GM19328 (cell line): ENCODE measurements around the gene TLE5.

ENCODE experiments used
- ATAC-seq: cut with Tn5 transposase; IDR thresholded peaks from one replicate; pipeline ENCODE4 v1.9.1; 2021; ENCODE audit warnings: mild to moderate bottlenecking, moderate library complexity; ENCODE audit not compliant: unreplicated experiment

Gene TLE5

DNA sequence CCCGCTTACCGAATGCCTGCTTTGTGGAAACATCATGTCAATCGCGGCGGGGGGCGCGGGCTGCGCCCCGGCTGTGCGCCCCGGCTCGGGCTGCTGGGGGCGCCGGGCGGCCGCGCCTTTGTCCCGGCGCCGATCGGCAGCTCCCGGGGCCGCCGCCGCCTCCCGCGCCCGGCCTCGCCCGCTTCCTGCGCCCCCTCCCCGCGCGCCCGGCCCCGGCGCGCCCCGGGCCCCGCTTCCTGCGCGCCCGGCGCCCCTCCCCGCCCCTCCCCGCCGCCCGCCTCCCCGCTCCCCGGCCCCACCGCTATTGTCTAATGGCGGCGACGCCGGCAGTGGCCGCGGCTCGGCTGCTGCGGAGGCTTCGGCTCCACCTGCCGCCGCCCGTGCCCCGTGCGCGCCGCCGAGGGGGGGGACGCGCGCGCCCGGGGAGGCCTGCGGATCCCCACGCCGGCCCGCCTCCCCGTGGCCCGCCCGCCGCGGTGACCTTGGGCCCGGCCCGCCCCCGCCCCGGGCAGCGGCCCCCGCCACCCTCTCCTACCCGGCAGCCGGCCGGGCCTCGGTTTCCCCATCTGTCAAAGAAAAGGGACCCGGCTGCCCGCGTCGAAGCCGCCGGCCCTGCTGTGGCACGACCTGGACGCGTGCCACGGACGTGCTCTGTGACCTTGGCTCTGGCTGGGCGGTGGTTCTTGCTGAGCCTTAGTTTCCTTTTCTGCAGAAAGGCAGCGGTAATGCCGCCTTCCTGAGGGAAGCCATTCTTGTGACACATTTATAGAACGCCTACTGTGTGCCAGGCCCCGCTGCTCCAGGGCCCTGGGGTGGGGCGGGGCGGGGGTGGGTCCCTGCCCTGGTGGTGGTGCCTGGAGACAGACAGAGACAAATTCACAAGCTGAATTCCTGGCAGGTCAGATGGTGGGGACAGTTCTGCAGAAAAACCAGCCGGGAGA is at the start of gene TLE5:
TSS of gene TLE5 (minus strand) at position 331 of the 941 bp plus-strand sequence. CDS start at position 36, 295 bp downstream.
- no peak for ATAC-seq

GRCh38 chr19:3111586-3112247 is 49.4 kb upstream of the TLE5 start:
- ATAC-seq = no peak

- ATAC-seq = no peak
These were observed 48.0 kb upstream of the TLE5 start for GRCh38 chr19:3110126-3110825.

DNA sequence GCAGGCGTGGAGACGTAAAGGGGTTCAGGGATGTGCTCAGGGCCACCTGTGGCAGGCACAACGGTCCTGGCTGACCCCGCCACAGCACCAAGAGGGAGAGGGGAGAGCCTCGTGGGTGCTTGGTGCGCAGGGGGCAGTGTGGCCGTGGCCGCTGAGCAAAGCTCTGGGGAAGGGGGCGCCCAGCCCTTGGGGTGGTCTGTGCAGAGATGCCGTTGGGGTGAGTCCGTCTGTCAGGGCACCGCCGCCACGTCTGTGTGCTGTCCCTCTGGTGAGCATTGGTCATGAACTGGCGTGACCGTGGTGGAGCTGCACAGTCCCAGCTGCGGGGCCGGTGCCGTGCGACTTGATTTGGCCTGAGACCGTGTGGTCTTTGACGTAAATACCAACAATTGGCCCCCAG is 47.2 kb upstream of the TLE5 start:
- no peak for ATAC-seq

DNA sequence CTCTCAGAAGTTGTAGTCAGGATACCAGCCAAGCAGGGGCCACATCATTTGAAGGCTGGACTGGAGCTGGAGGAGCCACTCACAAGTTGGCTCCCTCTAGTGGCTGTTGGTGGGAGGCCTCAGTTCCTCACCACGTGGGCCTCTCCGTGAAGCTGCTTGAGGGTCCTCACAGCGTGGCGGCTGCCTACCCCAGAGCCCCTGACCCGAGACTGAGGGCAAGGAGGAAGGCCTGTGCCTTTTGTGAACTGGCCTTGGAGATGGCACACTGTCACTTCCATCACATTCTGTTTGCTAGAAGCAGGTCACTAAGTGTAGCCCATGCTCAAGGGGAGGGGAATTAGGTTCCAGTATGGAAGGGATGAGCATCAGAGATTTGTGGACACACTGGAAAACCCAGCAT is 46.5 kb upstream of the TLE5 start:
- ATAC-seq = no peak

- no peak for ATAC-seq
These were observed 45.4 kb upstream of the TLE5 start for GRCh38 chr19:3107658-3108057.

GRCh38 chr19:3106509-3107141 is 44.3 kb upstream of the TLE5 start:
- ATAC-seq = no peak

DNA sequence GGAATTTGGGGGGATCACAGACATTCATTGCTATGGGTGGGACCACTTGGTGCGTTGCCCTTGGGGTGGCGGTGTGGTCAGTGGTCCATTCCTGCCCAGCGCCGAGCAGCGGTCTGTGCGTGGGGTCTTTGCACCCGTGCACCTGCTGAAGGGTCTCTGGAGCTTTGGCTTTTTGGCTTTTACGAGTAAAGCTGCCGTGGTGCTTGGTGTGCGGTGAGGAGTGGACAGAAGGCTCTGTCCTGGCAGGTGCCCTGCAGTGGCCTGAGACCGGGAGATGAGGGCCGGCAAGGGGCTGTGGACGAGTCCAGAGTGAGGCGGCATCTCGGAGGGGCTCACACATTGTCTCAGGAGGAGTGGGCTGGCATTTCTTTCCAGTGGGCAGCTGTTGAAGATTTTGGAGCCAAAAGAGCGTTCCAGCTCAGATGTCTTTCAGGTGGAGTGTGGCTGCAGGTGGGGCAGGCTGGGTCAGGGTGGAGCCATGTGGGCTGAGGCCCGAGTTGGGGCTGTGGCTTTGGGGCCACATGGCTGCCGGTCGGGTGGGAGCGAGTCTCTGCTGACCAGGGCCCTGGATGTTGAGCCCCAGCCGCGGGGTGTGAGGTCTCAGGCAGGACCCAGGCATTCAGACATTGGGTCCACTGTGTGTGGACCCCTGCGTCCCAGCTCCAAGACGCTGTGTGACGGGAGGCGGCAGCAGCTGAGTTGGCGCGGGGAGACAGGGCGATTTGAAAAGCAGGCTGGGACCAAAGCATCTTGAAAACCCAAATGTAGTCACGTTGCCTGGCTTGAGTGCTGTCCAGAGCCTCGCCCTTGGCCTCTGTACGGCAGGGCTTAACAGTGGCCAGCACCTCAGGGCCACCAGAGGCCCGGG is 43.6 kb upstream of the TLE5 start:
- no peak for ATAC-seq

- no peak for ATAC-seq
These were observed 42.4 kb upstream of the TLE5 start for GRCh38 chr19:3104708-3104983.

- no peak for ATAC-seq
These were observed 40.2 kb upstream of the TLE5 start for GRCh38 chr19:3102239-3103140.

DNA sequence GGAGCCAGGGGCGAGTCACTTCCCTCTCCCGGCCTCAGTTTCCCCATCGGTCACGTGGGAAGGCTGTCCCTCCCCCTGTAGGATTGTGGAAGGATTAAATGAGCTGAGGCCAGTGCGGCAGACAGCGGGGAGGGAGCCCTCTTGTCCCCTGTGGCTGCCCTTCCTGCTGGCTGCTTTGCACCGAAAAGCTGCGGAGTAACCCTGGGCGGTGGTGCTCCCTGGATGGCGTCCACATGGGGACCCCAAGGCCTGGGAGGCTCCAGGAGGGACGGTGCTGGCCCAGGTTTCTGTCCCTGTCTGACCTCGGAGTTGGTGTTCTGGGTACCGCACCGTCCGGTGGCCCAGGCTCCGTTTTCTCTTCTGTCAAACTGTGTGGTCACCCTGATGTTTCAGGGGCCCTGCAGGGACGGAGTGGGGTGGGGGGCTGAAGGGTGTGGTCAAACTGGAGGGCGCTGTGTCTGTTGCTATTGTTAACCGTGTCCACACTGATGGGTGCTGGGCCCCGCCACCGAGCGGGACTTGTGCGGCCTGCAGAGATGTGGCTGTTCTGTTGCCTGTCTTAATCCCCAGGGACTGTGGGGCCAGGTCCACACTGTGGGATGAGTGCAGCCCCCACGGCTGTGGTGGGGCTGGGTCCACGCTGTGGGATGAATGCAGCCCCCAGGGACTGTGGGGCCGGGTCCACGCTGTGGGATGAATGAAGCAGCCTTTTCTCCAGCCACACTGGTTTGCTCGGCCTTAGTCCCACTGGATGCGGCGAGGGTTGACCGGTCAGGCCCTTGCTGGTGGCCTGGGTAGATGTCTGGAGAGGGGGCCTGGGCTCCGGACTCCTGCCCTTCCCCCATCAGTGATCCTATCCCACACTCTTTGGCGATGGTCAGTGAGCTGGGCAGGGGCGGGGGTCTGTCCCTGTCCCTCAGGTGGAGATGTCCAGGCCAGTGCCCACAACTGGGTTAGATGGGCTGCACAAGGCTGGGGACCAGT is 38.7 kb upstream of the TLE5 start:
- no peak for ATAC-seq

- no peak for ATAC-seq
These were observed 38.0 kb upstream of the TLE5 start for GRCh38 chr19:3100331-3100730.

- no peak for ATAC-seq
These were observed 37.3 kb upstream of the TLE5 start for GRCh38 chr19:3099347-3100145.

- ATAC-seq = no peak
These were observed 36.4 kb upstream of the TLE5 start for GRCh38 chr19:3098515-3099346.

DNA sequence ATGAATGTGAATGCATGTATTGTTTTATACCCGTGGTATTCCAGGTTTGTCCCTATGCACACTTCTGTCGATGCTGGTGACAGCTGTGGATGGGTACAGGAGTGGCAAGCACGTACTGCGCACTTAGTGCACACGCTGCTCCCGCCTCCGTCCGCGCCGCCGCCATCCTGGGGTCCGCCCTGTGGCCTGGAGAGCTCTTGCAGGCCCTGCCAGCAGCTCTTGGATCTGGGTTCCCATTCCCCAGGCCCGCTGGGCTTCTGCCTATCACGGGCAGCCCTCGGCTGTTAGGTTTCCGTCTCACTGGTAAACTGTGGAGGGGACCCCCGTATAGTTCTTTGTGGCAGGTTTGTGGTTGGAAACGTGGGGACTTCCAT is 35.8 kb upstream of the TLE5 start:
- ATAC-seq = no peak

- ATAC-seq = no peak
These were observed 35.2 kb upstream of the TLE5 start for GRCh38 chr19:3097442-3097871.
